ENCODE results near the gene OR11L1.

Gene OR11L1, protein sequence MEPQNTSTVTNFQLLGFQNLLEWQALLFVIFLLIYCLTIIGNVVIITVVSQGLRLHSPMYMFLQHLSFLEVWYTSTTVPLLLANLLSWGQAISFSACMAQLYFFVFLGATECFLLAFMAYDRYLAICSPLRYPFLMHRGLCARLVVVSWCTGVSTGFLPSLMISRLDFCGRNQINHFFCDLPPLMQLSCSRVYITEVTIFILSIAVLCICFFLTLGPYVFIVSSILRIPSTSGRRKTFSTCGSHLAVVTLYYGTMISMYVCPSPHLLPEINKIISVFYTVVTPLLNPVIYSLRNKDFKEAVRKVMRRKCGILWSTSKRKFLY

DNA sequence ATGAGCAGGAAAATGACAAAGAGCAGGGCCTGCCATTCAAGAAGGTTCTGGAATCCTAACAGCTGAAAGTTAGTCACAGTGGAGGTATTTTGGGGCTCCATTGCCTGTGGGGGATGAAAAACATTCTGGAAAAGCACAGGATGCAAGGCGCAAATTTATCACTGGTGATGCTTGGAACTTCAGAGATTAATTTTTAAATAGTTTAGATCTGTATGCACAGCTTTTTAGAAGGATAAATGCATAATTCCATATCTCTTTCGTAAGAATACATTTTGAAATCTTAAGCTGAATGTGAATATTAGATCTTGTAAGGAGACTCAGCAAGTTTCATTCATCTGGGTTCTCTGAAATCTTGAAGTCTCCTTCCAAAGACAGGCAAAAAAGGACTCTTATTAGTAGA lies at the start of gene OR11L1:
Gene OR11L1, minus strand, starts transcription at position 101 of the 400 bp plus-strand sequence. Its CDS starts 0 bp downstream, at position 101.
- in situ Hi-C loops (cut with MboI; ENCODE audit: low pct_unique_long_range_greater_than_20kb, low sequenced_read_pairs), result no loop called here
- no peak for DNase-seq

DNA sequence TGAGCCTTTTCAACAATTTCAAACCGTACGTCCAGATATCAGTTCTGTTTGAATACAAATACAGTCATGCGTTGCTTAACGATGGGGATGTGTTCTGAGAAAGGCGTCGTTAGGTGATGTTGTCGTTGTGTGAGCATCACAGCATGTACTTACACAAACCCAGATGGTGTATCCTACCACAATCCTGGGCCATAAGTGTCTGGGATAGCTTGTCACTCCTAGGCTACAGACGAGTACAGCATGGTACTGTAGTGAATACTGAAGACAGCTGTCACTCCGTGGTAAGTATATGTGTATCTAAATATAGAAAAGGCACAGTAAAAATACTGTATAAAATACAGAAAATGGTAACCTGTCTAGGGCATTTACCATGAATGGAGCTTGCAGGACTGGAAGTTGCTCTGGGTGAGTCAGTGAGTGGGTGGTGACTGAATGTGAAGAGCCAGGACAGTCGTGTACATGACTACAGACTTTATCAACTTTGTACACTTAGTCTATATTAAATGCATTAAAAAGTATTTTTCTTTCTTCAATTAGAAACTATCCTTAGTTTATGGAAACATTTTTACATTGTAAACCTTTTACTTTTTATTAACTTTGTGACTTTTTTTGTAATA lies 43.2 kb upstream of the OR11L1 start:
- no peak for DNase-seq
- in situ Hi-C loops (cut with MboI; ENCODE audit: low pct_unique_long_range_greater_than_20kb, low sequenced_read_pairs), result no loop called here

DNA sequence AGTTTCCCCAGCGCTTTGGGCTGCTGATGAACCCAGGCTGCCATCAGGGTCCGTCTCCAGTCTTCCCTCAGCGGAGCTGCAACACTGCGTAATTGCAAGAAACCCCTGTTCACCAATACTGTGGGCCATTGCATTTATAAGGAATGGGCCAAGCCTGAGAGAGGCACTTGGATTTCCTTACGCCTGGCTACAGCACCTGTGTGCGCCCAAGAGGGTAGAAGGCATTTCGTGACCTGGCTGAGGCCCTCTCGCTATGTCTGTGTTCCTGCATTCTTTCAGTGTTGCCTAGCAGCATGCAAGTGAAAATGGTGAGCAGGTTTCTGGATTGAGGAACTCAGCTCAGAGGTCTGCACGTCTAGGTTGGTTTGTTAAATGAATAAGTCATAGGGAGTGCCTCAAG lies 41.6 kb upstream of the OR11L1 start:
- in situ Hi-C loops (cut with MboI; ENCODE audit: low pct_unique_long_range_greater_than_20kb, low sequenced_read_pairs), result no loop called here
- no peak for DNase-seq

DNA sequence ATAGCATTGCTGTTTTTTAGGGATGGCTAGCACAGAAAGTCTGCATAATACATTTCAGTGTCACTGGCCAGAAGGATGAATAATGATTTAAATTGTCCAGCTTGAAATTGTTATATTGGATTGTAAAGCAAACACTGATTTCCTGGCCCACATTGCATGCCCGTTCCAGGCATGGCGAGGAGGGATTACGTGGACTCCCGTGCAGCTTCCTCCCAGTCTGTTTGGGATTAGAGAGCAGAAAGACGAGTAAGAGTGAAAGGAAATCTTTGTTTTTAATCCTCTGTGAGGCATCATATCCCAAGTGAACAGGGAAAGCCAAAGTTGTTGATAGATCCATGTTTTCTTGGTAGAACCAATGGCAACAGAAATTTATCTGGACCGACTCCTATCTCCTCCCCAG lies 23.7 kb upstream of the OR11L1 start:
- in situ Hi-C loops (cut with MboI; ENCODE audit: low pct_unique_long_range_greater_than_20kb, low sequenced_read_pairs), result no loop called here
- no peak for DNase-seq

DNA sequence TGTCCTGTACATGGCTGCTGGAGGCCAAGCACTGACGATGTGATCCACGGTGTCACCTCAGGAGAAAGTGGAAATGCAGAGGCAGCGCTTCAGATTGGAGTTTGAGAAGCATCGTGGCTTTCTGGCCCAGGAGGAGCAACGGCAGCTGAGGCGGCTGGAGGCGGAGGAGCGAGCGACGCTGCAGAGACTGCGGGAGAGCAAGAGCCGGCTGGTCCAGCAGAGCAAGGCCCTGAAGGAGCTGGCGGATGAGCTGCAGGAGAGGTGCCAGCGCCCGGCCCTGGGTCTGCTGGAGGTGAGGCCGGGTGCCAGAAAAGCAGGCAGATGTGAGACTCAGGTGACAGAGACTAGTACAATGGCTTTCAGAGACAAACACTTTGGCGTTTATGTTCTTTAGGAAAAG lies 22.9 kb upstream of the OR11L1 start:
- in situ Hi-C loops (cut with MboI; ENCODE audit: low pct_unique_long_range_greater_than_20kb, low sequenced_read_pairs), result no loop called here
- no peak for DNase-seq

DNA sequence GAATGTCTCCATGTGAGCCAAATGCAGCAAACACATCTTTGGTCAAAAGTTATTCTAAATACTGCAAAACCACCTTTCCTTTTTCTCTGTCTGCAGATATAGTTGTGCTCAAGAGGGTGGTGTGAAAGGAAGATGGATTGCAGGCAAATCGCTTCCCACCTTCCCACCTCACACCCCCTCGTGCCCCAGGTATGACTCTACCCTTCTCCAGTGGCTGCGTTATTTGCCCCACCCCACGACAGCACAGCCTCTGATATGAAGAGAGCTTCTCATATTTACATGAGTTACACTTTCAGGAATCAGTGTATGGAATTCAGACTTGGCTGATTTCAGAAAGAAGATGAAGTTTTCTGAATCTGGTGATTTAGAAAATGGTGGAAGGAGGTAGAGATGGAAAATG lies 21.1 kb upstream of the OR11L1 start:
- DNase-seq, result no peak
- in situ Hi-C loops (cut with MboI; ENCODE audit: low pct_unique_long_range_greater_than_20kb, low sequenced_read_pairs), result no loop called here

DNA sequence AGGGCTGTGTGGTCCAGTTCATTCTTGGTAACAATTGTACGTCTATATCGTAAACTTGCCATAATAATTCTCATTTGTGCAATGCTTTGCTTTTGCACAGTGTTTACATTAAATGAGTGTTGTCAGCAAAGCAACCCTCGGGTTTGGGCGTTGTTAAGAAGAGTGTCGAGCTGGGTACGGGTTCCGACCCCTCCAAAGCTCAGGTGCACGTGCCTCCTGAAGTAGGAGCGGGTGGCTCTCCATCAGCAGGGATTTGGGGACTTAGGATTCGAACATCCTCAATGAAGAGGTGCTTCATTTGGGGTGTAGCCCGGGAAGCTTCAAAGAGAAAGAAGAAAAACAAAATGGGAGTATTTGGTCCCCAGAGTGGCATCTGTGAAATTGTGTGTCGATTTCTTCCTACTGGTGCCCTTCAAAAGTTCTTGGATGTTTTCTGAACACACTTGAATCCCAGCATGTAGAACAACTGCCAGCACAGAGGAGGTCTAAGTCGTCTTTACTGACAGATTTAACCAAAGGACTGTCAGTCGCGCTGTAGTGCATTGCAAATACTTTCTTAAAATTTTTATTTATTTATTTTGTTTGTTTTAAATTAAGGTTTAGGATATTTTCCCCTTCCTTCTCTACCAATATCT lies 16.4 kb upstream of the OR11L1 start:
- in situ Hi-C loops (cut with MboI; ENCODE audit: low pct_unique_long_range_greater_than_20kb, low sequenced_read_pairs), result no loop called here
- DNase-seq, result no peak

DNA sequence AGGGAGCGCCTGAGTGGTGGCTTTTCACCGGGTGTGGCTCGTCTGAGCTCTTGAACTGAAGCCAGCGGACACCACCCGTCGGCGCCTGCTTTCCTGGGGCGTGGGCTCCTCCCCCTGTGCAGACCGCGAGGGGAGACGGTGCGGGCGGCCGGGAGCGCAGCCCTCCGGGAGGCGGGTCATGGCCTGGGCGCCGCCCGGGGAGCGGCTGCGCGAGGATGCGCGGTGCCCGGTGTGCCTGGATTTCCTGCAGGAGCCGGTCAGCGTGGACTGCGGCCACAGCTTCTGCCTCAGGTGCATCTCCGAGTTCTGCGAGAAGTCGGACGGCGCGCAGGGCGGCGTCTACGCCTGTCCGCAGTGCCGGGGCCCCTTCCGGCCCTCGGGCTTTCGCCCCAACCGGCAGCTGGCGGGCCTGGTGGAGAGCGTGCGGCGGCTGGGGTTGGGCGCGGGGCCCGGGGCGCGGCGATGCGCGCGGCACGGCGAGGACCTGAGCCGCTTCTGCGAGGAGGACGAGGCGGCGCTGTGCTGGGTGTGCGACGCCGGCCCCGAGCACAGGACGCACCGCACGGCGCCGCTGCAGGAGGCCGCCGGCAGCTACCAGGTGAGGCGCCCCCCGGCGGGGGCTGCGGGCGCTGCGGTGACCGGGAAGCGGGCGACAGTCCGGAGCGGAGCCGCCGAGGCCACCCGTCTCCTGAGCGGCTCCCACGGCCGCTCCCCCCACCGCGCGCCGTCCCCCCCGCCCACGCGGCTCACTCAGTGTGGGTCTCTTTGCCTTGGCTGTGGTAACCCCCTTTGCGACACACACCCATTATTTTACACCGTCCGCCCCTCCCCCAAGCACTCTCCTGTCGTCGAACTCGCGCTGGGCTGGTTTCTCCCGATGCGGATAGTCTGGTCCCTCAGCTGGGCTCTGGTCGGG lies 15.6 kb upstream of the OR11L1 start, which contains the start of gene TRIM58:
Gene TRIM58, plus strand, starts transcription at position 119 of the 916 bp plus-strand sequence. Its CDS starts 60 bp downstream, at position 179.
- in situ Hi-C loops (cut with MboI; ENCODE audit: low pct_unique_long_range_greater_than_20kb, low sequenced_read_pairs), result no loop called here
- DNase-seq, result peak; percentile 76

DNA sequence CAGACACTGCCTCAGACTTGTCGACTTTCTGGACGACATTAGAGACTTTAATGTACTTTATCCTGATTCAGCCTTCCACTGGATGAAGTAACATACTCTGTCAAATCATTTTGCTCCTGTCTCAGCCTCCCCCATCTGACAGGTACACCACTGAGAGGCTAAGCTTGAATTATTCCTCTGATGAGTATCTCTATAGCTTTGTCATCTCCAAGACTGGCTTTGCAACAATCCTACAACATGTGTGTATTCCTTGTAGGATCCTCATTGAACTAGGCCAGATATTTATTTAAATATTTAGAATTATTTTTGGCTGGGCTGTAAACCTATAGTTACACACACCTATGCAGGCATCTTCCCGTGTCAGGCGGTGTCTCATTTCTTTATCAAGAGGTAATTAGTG lies 14.2 kb upstream of the OR11L1 start:
- in situ Hi-C loops (cut with MboI; ENCODE audit: low pct_unique_long_range_greater_than_20kb, low sequenced_read_pairs), result no loop called here
- no peak for DNase-seq

DNA sequence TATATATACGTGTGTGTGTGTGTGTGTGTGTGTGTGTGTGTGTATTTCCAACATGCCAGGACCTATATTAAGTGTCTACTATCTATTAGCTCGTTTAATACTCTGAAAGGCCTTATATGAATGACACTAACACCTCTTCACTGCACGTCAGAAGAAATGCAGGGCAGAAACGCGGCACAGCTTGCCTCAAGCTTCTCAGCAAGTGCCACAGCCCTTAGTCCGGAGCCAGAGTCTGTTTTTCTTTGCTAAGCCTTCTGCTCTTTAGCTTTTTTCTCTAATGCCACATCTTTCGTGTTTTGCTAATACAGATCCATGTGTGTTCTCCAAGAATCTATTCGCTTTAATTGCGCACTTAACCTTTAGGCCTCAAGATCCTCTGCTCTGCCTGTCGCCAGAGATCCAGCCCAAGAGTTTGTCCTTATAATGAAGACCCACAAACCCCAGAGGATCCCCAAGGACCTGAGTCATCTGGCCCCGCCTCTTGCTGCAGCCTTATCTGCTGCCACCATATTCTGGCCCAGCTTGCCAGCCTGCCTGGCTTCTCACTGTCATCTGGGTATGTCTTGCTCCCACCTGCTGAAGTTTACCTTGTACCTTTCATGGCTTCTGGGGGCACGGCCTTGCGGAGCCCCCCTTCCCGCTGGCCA lies 13.3 kb upstream of the OR11L1 start:
- in situ Hi-C loops (cut with MboI; ENCODE audit: low pct_unique_long_range_greater_than_20kb, low sequenced_read_pairs), result no loop called here
- DNase-seq, result peak; percentile 11

DNA sequence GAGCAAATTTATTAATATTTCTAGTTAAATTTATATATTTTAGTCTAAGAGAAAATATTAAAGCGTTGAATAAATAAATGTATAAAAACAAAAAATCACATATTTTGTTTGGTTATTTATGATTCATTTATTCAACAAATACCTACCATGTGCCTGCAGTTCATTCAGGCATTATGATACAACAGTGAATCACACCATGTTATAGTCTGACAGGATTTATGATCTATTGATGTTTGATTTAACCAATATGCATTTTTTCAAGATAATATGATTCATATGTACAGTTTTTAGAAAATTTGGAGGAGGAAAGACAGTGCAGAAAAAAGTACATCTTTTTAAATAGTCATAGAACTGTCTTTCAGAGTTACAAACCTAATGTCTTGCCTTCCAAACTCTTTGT lies 7.9 kb upstream of the OR11L1 start:
- in situ Hi-C loops (cut with MboI; ENCODE audit: low pct_unique_long_range_greater_than_20kb, low sequenced_read_pairs), result no loop called here
- DNase-seq, result no peak

DNA sequence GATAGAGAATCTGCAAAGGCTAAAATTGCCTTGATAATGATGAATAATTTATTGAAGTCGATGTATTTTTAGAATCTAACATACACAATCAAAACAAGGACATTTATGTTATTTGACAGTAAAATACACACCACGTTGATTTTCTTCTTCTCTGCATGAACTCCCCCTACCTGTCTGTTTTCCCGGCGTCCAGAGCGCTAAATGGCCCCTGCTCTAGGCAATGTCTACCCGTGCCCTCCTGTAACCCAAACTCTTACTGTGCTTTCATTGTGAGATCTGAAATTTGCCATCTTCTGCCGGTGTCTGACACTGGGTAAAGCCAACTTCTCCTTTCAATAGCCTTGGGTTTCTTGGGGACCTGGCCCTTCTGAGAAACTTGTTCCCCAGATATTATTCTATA lies 6.7 kb upstream of the OR11L1 start:
- DNase-seq, result no peak
- in situ Hi-C loops (cut with MboI; ENCODE audit: low pct_unique_long_range_greater_than_20kb, low sequenced_read_pairs), result no loop called here

DNA sequence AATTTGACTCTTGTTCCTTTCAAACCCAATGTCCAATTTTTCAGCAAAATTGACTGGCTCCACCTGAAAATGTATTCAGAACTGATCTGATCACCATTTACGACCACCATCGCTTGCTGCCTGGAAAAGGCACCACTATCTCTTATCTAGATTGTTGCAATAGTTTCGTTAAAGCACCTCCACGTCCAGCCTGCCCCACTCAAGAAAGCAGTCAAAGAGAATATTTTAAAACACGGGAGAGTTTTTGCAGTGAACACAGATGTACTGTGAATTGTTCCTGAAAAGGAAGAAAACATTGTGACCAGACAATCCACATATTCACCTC lies 4.0 kb upstream of the OR11L1 start:
- no peak for DNase-seq
- in situ Hi-C loops (cut with MboI; ENCODE audit: low pct_unique_long_range_greater_than_20kb, low sequenced_read_pairs), result no loop called here

DNA sequence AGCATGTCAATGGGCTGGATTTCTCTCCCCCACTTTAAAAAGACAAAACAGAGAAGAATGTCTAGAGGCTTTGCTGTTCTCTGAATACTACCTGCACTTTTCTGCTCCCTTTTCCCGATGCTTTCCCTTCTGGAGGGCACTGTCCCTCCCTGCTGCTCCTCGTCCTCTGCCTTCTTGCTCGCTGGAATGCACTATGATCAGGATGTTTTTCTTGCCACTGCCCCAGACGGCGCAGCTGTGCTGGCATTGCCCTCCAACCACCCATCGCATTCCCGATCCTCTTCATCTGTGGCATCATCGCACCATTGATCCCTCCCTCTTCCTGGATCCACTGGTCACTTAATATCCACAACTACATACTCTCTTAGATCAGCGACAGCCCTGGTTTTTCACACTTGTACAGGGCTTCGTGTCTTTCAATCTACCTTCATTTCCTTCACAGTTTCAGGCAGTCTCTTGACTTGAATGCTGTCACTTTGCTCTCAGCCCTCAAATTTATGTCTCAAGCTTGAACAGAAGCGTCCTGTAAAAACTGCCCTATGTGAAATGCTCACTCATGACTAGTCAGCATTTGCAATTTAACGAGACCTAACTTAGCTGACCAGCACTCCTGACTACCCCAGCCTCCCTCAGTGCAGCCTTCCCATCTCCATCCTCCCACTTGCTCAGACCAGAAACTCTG lies 3.5 kb upstream of the OR11L1 start:
- in situ Hi-C loops (cut with MboI; ENCODE audit: low pct_unique_long_range_greater_than_20kb, low sequenced_read_pairs), result no loop called here
- no peak for DNase-seq

DNA sequence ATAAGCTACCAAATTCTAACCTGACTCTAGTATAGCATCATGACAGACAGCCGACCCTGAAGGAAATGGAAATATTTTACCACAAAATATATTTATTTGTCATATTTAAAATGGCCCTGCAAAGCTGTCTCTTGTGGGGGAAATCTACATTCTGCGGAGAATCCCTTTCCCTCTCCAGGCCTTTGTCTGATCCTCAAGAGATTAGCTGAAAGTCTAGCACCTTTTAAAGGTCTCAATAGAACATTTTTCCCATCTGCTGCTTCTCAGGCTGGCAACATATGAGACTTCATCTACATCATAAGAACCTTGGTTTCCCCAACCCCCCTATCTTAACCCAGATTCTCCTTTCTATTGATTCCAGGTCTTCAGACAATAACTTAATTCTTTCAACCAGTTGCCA lies 1.7 kb upstream of the OR11L1 start:
- no peak for DNase-seq
- in situ Hi-C loops (cut with MboI; ENCODE audit: low pct_unique_long_range_greater_than_20kb, low sequenced_read_pairs), result no loop called here

DNA sequence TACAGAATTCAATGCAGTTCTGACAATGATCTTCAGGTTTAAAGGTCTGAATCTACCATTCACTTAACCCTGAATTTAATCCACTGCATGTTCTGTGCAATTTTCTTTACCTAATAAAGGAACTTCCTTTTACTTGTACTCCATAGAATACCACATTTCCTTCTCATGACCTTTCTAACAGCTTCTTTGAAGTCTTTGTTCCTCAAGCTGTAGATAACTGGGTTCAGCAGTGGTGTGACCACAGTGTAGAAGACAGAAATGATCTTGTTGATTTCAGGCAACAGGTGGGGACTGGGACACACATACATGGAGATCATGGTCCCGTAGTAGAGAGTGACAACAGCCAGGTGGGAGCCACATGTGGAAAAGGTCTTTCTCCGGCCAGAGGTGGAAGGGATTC lies 878 bp downstream of the OR11L1 start:
- DNase-seq, result peak; percentile 14
- in situ Hi-C loops (cut with MboI; ENCODE audit: low pct_unique_long_range_greater_than_20kb, low sequenced_read_pairs), result no loop called here

DNA sequence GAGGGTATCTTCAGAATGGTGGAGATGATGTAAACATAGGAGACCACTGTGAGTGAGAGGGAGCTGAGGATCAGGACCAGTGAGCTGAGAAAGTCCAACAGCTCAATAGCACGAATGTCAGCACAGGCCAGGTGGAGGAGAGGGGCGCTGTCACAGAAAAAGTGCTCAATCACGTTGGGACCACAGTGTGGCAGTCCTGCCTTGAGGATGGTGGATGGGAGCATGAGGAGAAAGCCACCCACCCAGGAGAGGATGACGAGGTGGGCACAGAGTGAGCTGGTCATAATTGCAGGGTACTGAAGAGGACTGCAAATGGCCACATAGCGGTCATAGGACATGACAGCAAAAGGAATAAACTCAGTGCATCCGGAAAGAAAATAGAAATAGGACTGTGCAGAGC lies 8.1 kb downstream of the OR11L1 start:
- DNase-seq, result no peak
- in situ Hi-C loops (cut with MboI; ENCODE audit: low pct_unique_long_range_greater_than_20kb, low sequenced_read_pairs), result no loop called here

DNA sequence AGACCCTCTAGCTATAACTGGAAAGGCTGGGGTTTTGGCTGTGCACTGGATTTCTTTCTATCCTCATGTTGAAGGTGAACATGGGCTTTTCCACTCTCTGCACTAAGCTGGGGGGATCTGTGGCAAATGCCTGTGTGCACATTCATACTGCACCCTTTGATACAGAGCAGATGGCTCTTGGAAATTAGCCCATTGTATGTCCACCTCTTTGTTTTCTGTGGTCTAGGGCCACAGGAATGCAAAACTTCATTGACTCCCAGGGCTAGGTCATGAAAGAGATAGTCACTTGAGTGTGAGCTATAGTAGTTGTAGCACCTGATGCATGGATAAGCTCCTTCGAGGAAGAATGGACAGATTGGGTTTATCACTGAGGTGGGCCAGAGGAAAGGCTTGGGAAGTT lies 12.0 kb downstream of the OR11L1 start:
- DNase-seq, result no peak
- in situ Hi-C loops (cut with MboI; ENCODE audit: low pct_unique_long_range_greater_than_20kb, low sequenced_read_pairs), result no loop called here

DNA sequence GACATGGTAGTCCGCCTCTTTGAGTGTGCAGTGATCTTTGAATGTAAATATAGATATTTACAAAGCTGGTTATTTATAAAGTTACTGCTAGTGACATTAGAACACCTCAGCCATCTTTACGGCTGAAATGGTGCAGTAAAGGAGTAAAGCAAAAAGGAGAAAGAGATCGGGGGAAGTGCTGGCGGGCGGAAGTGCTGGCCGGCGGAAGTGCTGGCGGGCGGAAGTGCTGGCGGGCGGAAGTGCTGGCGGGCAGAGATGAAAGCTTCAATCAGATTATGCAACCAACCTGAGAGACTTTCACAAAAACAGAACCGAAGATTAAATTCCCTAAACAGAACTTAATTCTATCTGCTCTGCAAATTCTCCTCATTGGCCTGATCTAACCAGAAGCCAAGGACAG lies 16.3 kb downstream of the OR11L1 start:
- peak; percentile 81 for DNase-seq
- in situ Hi-C loops (cut with MboI; ENCODE audit: low pct_unique_long_range_greater_than_20kb, low sequenced_read_pairs), result no loop called here

All from KBM-7 (cell line).